ENCODE results near the gene KCTD4.

Gene KCTD4

GRCh38 chr13:45162194-45162593 is 38.7 kb downstream of the KCTD4 start:
- no peak for TF ChIP-seq SIN3A (IDR thresholded peaks at IDR 0.05; ENCODE audit: borderline replicate concordance, insufficient read depth, low read length)
- no peak for TF ChIP-seq POLR2AphosphoS5 (IDR thresholded peaks at IDR 0.05; ENCODE audit: low read depth, low read length)
- no peak for TF ChIP-seq TAF1 (IDR thresholded peaks at IDR 0.05; ENCODE audit: borderline replicate concordance, insufficient read depth, low read length)
- no peak for TF ChIP-seq FOXP2 (optimal IDR thresholded peaks at IDR 0.05; ENCODE audit: borderline replicate concordance, extremely low read depth, extremely low read length, insufficient read depth)
- TF ChIP-seq REST (IDR thresholded peaks at IDR 0.05; ENCODE audit: insufficient read depth in 1 of 2, low read depth in 2 of 2, low read length in 2 of 2) = no peak

- TF ChIP-seq REST (IDR thresholded peaks at IDR 0.05; ENCODE audit: insufficient read depth in 1 of 2, low read depth in 2 of 2, low read length in 2 of 2) (no peak), TAF1 (IDR thresholded peaks at IDR 0.05; ENCODE audit: borderline replicate concordance, insufficient read depth, low read length) (no peak), FOXP2 (optimal IDR thresholded peaks at IDR 0.05; ENCODE audit: borderline replicate concordance, extremely low read depth, extremely low read length, insufficient read depth) (no peak), SIN3A (IDR thresholded peaks at IDR 0.05; ENCODE audit: borderline replicate concordance, insufficient read depth, low read length) (no peak), POLR2AphosphoS5 (IDR thresholded peaks at IDR 0.05; ENCODE audit: low read depth, low read length) (no peak)
Measured at GRCh38 chr13:45156565-45157361, 44.1 kb downstream of the KCTD4 start.

GRCh38 chr13:45149964-45150363 is 50.9 kb downstream of the KCTD4 start:
- TF ChIP-seq POLR2AphosphoS5 (IDR thresholded peaks at IDR 0.05; ENCODE audit: low read depth, low read length) = no peak
- TF ChIP-seq SIN3A (IDR thresholded peaks at IDR 0.05; ENCODE audit: borderline replicate concordance, insufficient read depth, low read length) = no peak
- no peak for TF ChIP-seq REST (IDR thresholded peaks at IDR 0.05; ENCODE audit: insufficient read depth in 1 of 2, low read depth in 2 of 2, low read length in 2 of 2)
- no peak for TF ChIP-seq TAF1 (IDR thresholded peaks at IDR 0.05; ENCODE audit: borderline replicate concordance, insufficient read depth, low read length)
- no peak for TF ChIP-seq FOXP2 (optimal IDR thresholded peaks at IDR 0.05; ENCODE audit: borderline replicate concordance, extremely low read depth, extremely low read length, insufficient read depth)

- TF ChIP-seq TAF1 (IDR thresholded peaks at IDR 0.05; ENCODE audit: borderline replicate concordance, insufficient read depth, low read length) = no peak
- TF ChIP-seq REST (IDR thresholded peaks at IDR 0.05; ENCODE audit: insufficient read depth in 1 of 2, low read depth in 2 of 2, low read length in 2 of 2) = no peak
- no peak for TF ChIP-seq FOXP2 (optimal IDR thresholded peaks at IDR 0.05; ENCODE audit: borderline replicate concordance, extremely low read depth, extremely low read length, insufficient read depth)
- TF ChIP-seq SIN3A (IDR thresholded peaks at IDR 0.05; ENCODE audit: borderline replicate concordance, insufficient read depth, low read length) = no peak
- no peak for TF ChIP-seq POLR2AphosphoS5 (IDR thresholded peaks at IDR 0.05; ENCODE audit: low read depth, low read length)
Measured at GRCh38 chr13:45143346-45143751, 57.5 kb downstream of the KCTD4 start.
